OCI-LY7 (cell line): Measurements from ENCODE around the gene GTF2H3.

Experiments used
- CTCF ChIP-seq: fragments of 200-600 bp; sonication (generic); conservative IDR thresholded peaks from 2 replicates; pipeline ENCODE4 v1.5.1; 2014; ENCODE audit warnings: mild to moderate bottlenecking, antibody characterized with exemption, low read length, moderate library complexity, mixed read lengths
- EZH2phosphoT487 ChIP-seq: fragments of 200-600 bp; sonication (generic); IDR thresholded peaks from 2 replicates; pipeline ENCODE4 v1.6.1; 2018; ENCODE audit warnings: low read depth, borderline replicate concordance, mild to moderate bottlenecking, mixed run types, antibody characterized with exemption, low read length, moderate library complexity, mixed read lengths

DNA sequence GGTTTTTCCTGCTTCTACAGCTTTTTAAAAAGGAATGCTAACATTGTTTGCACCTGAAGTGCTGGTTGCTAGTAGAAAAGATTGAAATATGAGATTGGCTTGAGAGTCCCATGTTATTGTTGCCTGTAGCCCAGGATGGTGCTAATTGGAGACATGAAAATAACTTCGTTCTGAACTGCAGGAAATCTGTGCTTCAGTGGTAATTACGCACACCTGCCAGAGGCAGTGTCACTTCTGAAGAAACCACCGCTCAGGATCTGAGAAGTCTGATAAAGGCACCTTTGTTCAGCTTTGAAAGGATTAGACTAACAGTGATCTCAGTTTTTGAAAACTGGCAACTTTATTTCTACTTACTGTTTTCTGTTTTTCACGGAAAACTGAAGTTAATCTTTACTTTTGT lies 63.0 kb downstream of the GTF2H3 start:
- no peak for TF ChIP-seq EZH2phosphoT487
- no peak for TF ChIP-seq CTCF
